DMS114 treated with DMSO at 0.1 percent for 48 hours (cell line): ENCODE results near the gene TSPAN14.

ENCODE experiments used
- DNase-seq: peaks from one replicate; lab custom pipeline; 2025; ENCODE audit not compliant: unreplicated experiment; lab: John Stamatoyannopoulos, UW

TSPAN14 gene

DNA sequence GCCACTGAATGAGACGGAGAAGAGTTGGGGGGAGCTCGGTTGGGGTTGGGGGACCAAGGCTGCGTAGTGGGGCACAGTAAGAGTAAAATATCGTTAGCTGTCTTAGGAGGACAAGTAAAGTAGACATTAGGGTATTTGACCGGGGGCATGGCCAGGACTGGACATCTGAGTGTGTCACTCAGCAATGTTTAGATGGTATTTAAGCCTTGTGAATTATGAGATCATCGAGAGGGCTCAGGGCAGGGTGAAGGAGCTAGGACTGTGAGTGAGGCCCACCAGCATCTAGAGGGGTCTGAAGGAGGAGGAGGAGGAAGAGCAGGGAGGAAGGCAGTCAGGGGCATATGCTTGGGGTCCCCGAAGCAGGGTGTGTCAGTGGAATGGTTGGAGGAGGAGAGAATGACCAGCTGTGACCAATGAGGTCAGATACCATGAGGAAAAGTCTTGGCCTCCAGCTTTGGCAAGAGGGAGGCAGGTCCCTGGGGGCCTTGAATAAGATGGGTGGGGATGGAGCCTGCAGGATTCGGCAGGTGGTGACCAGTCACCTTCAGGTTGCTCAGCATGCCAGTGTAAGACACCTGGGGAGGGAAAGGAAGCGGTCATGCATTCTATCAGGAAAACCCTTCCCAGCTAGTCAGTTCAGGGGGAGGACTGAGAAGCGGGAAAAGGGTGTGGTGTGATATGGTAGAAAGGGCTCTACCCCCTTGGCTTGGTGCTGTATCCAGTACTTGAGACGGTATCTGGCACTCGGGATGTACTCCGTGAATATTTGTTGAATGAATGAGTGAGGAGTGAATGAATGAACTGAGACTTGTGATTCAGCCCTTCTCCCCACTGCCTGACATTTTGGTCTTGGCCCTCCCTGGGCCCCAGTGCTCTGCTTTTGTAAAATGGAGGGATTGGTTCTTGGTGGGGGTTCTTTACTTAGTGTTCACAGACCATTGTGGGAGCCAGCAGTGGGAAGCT is 48.8 kb downstream of the TSPAN14 start:
- no peak for DNase-seq

DNA sequence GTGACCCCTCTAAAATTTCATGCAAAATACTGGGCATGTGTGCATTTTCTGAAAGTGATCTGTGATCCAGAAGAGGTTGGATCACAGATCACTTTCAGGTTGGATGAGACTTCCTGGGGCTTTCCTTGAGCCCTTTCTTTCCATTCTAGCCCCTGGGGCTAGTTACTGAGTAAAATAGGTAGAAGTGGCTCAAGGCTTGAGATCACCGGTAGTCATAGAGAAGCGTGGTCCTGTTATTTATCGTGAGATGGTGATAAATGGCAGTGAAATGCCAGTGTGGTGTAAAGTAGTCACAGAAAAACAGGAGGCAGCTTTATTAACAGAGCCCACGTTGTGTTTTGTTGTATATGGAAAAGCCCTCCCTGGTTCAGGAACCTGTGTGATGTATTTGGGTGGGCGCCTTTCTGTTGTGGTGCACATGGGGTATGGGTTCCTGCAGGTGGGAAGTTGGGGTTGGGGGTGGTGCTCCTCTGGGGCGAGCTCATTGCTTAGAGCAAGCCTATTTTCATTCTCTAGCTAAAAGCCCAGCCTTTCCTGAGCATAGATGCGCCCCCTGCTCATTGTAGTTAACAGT is 49.6 kb downstream of the TSPAN14 start:
- no peak for DNase-seq

DNA sequence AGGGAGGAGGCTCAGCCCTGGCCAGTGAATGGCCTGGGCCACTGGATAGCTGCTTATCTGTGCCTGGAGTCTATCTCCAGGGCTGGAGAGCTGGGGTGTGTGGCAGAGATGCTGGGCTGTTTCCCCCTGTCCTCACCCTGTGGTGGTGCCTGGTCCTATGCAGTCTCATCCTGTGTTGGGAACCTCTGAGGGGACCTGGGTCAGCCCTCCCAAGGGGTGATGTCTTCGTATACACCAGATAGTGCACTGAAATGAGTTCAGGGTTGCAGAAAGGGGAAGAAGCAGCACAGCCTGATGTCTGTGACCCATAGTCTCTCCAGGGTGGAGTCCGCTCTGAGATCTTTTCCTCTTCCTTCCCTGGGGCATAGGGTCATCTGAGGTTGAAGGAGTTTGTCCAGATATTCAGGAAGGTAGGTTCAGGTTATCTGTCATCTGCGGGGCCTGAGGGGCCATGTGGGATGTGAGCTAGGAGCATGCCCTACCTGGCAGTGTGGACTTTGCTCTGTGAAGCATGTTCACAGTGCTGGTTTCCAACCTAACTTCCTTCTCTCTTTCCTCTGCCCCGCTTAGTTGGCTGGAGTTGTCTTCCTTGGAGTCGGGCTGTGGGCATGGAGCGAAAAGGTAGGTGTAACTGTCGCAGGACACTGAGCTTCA is 50.2 kb downstream of the TSPAN14 start:
- DNase-seq, result no peak

- no peak for DNase-seq
Measured at GRCh38 chr10:80504897-80505465, 50.9 kb downstream of the TSPAN14 start.

- DNase-seq, result no peak
Measured at GRCh38 chr10:80506189-80506575, 52.1 kb downstream of the TSPAN14 start.

DNA sequence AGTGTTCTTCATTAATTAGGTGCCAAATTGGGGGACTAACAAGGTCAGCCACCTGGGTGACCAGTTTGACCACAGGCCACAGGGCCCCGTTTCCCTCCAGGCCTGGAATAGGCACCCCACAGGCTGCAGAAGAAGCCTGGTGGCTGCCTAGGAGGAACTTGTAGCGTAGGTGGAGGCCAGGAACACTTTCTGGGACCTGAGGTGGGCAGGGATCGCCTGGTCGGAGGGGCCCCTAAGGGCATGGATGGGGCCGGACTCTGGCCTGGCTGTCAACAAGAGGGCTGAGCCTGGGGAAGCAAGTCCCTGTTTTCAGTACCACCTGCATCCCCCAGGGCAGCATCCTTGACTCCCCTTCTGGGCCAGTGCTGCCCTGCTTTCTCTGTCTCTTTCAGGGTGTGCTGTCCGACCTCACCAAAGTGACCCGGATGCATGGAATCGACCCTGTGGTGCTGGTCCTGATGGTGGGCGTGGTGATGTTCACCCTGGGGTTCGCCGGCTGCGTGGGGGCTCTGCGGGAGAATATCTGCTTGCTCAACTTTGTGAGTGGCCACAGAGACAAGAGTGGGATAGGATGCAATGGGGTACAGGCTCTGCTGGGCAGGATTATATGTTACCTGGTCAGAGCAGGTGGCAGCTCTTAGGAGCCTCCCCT is 52.9 kb downstream of the TSPAN14 start:
- DNase-seq, result no peak

- no peak for DNase-seq
Measured at GRCh38 chr10:80509108-80509402, 54.9 kb downstream of the TSPAN14 start.

- DNase-seq, result no peak
Measured at GRCh38 chr10:80509403-80510161, 55.5 kb downstream of the TSPAN14 start.

DNA sequence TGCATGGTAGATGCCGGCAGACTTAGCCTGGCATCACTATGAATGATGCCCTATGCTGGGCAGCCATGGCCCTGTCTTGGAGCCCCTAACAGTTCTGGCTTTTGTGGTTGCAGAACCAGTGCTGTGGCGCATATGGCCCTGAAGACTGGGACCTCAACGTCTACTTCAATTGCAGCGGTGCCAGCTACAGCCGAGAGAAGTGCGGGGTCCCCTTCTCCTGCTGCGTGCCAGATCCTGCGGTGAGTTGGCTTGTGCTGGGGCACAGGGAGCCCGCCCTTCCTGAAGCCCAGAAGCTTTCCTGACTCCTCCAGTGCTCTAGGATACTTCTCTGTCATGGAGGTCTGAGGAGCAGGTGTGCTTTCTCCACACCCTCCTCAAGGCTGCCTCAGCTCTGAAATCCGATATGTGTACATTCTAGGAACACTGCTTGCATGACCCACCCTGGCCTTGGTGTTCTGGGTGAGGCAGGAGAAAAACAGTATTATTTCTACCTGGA is 58.0 kb downstream of the TSPAN14 start:
- DNase-seq, result no peak

- no peak for DNase-seq
Measured at GRCh38 chr10:80513106-80513505, 59.0 kb downstream of the TSPAN14 start.

GRCh38 chr10:80515511-80515910 is 61.4 kb downstream of the TSPAN14 start:
- no peak for DNase-seq

DNA sequence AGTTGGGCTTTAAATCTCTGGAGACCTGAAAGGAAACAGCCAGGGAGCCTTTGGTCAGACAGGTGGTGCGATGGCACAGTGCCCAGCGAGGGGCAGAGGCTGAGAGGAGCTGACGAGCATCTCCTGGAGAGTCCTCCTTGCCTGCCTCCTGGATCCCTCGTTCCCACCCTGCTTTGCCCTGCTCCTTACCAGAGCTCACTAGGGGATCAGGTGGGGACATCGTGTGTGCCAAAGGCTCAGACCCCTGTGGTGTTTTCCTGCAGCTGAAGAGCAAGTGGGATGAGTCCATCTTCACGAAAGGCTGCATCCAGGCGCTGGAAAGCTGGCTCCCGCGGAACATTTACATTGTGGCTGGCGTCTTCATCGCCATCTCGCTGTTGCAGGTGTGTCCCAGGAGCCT is 61.8 kb downstream of the TSPAN14 start:
- no peak for DNase-seq

GRCh38 chr10:80516506-80517075 is 62.5 kb downstream of the TSPAN14 start:
- DNase-seq, result no peak

- DNase-seq, result no peak
Measured at GRCh38 chr10:80517416-80518142, 63.5 kb downstream of the TSPAN14 start.

DNA sequence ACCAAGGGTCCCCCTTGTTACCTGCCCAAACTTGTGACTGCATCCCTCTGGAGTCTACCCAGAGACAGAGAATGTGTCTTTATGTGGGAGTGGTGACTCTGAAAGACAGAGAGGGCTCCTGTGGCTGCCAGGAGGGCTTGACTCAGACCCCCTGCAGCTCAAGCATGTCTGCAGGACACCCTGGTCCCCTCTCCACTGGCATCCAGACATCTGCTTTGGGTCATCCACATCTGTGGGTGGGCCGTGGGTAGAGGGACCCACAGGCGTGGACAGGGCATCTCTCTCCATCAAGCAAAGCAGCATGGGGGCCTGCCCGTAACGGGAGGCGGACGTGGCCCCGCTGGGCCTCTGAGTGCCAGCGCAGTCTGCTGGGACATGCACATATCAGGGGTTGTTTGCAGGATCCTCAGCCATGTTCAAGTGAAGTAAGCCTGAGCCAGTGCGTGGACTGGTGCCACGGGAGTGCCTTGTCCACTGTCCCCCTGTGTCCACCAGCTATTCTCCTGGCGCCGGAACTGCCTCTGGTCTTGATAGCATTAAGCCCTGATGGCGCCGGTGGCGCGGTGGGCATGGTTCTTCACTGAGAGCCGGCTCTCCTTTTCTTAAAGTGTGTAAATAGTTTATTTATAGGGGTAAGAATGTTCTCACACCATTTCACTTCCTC is 64.2 kb downstream of the TSPAN14 start:
- no peak for DNase-seq

- DNase-seq, result no peak
Measured at GRCh38 chr10:80518807-80519360, 64.8 kb downstream of the TSPAN14 start.

DNA sequence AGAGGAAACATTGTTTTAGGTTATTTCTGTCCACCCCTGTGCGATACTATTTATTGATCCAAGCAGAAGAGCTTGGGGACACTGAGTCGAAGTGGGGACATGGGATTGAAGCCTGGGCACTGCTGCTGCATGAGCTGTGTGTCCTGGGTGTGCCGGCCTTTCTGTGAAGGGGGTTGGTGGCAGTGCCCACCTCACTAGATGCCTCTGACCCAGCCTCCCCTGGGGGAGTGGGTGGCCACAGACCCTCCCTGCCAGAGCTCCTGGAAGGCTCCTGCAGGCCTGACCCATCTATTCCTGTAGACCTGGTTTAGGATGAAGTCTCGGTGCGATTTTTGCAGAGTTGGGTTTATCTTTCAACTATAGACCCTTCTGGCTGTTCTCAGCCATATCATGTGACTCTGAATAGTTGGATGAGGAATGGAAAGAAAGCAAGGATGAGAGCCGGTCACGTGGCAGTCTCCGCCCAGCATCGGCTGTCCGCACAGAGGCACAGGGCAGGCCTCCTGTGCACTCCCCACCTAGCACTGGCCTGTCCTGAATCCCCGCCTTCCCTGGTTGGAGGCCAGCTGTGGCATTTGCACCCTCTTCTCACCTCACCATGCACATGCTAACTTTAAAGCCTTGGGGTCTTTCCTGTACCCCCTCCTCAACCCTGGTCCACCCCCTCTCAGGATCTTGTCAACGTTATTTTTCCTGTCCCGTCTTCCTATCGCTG is 66.0 kb downstream of the TSPAN14 start:
- no peak for DNase-seq
